NCI-H2107 treated with DMSO at 0.1 percent for 48 hours (cell line): ENCODE data around the gene RPL29.

Experiments
- DNase-seq: peaks from one replicate; lab custom pipeline; 2025; ENCODE audit not compliant: unreplicated experiment; lab: John Stamatoyannopoulos, UW

The RPL29 gene

DNA sequence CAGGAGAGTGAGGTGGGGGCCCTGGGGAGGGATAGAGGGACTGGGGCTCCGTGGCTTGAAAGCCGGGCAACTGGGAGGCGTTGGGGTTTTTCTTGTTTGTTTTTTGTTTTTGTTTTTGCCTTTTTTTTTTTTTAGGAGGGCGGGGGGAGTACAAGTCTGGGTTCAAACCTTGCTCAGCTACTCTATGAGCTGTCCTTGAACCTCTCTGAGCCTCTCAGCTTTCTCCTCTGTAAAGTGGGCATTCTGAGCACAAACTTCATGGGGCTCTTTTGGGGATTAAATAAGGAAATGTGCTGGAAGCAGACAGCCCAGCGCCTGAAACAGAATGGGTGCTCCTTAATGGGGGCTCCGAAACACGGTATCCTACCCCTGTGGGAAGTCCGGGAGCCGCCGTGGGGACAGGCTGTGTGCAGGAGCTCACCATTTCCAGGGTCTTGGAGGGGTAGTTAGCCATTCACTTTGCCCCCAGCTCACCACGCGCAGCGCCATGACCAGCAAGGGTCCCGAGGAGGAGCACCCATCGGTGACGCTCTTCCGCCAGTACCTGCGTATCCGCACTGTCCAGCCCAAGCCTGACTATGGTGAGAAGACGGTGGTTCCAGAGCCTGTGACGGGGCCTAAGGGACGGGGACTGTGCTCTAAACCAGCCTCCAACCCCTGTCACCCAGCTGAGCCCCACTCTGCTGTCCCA, 12.0 kb downstream of the RPL29 start:
- no peak for DNase-seq

DNA sequence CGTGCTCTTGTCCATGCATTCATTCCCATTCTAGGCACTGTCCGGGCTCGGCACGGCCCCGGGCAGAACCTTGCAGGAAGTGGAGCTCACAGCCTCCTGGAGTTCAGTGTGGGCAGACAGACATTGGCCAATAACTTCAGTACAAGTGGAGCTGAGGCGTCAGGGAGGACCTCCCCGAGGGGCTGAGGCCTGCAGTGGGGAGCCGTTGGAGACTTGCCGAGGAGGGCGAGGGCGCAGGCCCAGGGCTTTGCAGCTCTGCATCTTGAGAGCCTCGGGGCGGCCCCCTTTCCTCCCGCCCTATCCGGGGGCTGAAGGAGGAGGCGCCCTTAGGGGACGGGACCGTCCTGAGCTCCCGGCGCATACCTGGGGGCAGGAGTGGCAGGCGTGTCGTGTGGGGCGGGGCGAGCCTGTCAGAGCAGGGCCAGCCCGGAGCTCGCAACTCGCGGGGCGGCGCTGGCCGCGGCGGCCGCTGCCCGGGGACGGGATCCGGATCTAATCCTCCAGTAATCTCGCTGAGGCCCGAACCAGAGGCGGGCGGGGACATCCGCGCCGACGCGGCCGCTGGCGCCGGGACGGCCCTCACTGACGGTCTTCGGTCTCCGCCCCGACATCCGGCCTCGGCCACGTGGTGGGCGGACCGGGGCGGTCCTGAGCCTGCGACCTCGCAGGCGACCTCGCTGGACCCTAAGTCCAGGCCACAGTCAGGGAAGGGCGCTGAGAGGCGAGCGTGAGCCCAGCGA, 12.7 kb downstream of the RPL29 start, which contains the start of gene ACY1:
ACY1 (plus strand) TSS at position 698 of the 740 bp plus-strand sequence. CDS start 530 bp downstream, outside the sequence.
- DNase-seq: no peak

DNA sequence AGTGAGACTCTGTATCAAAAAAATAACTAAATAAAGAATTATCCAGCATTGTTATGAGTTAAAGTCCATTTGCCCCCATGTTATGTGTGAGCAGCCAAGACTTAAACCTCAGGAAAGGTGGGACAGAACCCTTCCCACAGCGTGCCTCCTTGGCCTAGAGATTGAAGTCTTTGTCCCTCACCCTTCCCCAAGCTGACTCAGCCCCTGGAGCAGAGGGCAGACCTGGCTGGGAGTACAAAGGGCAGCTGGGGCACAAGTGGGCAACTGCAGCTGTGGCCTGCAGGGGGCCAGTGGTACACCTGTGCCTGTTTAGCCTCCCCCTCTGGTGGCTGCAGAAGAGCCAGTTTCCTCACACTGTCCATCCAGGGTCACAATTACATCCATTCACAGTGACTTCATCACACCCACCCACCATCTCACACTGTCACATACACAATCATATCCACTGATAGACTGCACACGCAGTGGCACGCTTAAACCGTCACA, 13.3 kb downstream of the RPL29 start:
- no peak for DNase-seq

DNA sequence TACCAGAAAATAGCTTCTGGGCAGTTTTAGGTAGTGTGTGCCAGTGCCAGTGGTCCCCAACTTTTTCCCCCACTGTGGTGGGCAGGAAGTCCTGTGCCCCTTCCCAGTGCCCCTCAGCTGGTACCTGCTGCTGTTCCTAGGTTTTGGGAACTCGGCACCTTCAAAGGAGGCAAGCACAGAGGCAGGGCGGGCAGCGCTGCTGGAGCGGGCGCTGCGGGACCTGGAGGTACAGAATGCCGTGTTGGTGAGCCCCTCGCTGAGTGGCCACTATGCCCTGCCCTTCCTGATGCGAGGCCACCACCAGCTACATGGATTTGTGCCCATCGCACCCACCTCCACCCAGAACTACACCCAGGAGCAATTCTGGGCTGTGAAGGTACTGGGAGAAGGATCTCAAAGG, 15.4 kb downstream of the RPL29 start:
- DNase-seq: no peak

DNA sequence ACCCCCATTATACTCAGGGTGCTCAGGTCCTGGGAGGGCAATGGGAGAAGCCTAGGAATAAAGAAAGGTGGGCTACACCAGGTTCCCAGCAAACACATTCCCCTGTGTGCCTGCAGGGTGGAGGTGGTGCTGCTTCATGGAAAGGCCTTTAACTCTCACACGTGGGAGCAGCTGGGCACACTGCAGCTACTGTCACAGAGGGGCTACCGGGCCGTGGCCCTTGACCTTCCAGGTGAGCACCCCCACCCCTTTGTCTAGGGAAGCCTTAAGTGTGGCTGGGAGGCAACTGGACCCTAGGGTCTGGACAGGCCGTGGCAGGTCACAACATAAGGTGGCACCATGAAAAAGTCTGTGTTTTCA, 17.6 kb downstream of the RPL29 start:
- no peak for DNase-seq

DNA sequence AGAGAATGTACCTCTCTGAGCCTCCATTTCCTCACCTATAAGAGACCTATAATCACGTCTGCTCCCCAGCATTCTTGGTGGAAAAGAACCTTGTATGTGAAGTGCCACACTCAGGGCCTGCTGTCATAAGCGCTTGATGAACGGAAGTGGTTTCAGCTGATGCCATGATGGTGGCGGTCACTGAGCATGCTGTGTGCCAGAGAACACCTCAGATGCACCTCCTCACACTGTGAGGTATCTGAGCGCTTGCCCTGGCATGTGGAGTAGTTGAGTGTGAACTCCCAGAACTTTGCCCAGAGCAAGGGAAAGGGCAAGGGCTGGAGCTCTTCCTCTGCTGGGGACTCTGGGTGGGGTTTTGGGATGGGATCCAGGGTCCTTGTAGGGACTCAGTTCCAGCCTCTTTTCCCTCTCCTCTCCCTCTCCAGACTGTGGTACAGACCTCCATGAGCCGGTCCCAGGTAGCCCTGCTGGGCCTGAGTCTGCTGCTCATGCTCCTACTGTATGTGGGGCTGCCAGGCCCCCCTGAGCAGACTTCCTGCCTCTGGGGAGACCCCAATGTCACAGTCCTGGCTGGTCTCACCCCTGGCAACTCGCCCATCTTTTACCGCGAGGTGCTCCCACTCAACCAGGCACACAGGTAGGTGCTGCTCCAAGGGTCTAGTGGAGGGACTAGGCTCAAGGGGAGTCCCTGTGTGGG, 18.1 kb downstream of the RPL29 start:
- DNase-seq: no peak

DNA sequence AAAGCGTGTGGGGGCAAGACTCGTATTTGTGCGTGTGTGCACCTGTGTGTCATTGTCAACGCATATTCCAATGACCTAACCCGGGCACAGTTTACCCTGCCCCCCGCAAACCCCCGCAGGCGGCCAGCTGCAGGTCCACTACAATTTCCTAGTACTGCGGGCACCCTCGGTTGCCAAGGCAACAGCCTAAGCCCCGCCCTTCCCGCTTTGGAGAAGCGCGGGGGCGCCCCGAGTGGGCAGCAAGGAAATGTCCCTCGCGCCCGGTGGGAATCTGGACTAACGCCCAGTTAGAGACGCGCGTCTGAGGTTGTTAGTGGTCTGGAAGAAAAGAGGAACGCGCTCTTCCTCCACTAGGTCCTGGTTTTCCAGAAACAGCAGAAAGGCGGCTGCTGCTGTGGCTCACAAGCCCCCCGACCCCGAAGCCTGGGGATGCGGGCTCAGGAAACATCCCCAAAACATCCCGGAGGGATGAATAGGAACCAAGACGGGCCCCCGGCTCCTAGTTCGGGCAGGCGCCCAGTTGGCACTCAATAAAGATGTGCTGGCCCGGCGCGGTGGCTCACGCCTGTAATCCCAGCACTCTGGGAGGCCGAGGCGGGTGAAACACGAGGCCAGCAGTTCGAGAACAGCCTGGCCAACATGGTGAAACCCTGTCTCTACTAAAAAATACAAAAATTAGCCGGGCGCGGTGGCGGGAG, 19.7 kb downstream of the RPL29 start:
- DNase-seq: no peak

DNA sequence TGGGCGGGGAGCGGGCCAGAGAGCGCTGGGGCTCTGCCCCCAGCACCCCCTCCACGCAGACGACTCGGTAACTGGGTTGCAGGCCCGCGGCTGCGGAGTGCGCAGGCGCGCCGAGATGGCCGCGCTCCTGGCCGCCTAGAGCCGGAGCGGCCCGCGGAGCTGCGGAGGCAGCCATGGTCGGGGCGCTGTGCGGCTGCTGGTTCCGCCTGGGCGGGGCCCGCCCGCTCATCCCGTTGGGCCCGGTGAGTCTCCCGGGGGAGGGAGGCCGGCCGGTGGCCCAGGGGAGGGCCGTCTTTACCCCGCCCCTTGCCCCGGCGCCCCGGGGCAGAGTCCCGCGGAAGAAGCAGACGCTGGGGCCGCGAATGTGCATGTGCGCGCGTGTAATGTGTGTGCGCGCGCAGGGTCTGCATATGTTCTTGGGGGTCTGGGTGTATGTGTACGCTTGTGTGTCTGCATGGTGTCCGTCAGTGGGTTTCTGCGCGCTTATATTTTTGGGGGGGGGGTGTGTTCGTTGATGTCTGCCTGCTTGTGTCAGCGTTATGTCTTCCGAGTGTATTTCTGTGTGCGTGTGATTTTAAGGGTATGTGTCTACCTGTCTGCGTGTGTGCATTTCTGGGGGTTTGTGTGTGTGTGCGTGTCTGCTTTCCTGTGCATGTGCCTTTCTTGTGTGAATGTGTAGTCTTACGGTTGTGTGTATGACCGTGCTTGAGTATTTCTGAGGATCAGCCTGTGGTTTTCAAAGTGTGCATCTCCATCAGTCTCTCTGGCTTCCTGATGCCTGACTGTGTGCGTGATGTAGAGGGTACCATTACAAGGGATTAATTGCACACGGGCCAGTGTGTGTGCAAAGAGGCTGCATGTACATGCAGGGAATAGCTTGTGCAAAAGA, 20.5 kb downstream of the RPL29 start, which contains the start of gene ABHD14A:
ABHD14A (plus strand) TSS at position 102 of the 889 bp plus-strand sequence; CDS start at position 174, 72 bp downstream.
- no peak for DNase-seq

DNA sequence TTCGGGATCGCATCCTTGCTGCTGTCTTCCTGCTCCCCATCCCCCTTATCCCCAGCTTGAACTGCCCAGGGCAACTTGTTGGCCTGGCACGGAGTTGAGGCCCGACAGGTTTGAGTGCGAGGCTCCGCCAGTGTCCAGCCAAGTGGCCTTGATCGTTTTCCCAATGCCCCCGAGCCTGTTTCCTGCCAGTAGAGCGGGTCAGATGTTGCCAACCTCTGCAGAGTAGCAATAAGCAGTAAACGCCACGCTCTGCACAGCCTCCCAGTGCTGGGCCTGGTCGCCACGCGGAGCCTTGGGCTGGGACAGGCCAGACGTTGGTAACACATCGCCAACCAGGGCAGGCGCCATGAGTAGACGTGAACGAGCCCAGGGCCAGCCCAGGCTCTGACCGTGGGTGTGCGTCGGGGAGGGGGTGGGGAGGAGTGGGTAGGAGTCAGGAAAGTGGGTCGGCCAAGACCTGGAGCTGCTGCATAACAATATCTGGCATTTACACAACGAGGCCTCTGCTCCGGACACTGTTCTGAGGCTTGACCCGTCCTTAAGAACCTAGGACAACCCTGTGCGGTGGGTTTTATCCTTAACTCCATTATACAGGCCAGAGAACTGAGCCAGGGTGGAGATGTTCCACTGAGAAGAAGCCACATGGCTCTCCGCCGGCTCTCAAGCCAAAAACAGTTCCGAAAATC, 21.3 kb downstream of the RPL29 start:
- DNase-seq: no peak

DNA sequence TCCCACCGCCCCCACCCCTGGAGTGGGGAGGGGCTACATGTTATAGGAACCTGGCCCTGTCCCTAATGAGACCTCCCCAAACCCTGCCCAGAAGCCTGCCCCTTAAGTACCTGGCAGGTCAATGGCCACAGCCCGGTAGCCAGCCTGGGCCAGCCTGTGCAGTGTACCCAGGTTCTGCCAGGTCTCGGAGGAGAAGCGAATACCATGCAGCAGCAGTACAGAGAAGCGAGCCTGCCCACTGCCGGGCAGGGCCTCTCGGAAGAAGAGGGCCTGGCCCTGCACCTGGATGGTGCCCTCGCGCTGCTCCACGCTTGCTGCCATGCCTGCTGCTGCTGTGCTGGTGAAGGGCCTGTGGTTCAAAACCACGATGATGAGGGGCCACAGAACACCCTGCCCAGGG, 24.3 kb downstream of the RPL29 start:
- no peak for DNase-seq

DNA sequence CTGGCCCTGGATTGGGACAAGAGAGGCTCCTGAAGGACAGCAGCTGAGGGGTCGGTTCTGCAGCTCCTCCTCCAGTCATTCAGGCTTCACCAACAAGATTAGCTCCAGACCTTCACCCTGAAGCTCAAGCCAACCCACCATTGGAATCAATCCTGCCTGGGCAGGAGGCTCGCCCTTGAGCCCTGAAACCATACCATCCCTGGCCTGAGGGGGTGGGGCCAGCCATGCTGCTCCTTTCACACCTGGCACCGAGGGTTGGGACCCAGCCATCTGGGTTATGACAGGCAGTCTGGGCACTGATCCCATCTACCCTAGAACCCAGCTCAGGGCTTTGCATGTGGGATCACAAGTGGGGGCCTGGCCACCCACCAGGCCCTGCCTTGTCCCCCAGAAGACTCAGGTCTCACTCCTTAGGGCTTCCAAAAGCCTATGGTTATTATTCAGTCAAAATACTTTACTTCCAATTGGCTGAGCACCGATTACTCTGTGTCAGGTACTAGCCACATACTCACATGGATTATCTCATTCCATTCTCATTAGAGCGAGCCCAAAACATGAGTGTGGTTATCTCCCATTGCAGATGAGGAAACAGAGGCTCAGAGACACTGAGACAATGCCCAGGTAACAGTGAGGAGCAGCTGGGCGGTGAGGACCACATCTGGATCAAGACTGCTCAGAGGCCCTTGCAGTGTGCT, 24.9 kb downstream of the RPL29 start:
- no peak for DNase-seq

DNA sequence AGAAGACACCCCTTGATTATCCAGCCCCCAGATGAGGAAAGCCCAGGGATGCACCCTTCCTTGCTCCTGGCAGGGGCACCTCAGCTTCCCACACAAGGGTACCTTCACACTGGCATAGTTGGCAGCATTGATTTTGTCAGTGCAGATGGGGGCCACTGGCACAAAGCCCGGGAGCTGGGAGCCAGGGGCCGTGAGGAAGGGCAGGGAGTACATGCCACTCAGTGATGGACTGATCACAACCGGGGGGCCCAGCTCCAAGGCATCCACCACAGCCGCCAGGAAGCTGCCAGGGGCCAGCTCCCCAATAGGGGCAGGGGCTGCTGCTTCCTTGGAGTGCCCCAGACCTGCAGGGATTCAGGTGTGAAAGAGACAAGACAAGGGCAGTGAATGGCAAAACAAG, 25.9 kb downstream of the RPL29 start:
- DNase-seq: no peak

DNA sequence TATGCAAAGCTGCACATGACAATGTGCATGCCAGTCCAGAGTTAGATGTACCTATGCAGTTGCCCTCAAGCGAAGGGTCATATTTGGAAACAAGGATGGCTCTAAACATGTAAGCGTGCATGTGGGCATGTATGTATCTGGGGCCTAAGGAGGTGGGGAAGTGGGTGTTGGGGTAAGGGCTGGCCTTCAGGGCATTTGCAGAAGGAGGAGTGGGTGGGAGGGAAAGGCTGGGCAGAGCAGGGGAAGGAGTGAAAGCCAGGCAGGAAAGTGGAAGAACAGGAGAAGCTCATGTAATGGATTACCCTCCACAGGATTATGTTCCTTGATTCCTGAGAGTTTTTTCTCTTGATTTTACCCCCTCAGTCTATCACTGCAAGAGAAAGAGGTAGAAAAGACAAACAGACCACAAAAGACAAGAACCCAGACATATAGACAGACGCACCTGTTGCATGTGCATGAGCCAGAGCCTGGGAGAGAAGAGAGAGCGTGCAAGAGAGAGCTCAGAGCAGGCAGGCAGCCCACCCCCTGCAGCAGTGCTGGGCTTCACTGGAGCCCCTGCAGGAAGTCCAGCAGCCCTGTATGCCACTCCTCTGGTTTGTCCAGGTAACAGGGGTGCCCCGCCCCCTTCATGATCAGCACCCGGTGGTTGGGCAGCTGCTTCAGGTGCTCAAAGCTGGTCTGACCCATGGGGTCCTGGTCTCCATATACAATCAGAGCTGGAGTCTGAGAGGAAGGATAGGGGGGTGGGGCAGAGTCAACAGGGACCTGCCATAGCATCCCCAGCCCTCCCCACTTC, 26.6 kb downstream of the RPL29 start:
- no peak for DNase-seq

DNA sequence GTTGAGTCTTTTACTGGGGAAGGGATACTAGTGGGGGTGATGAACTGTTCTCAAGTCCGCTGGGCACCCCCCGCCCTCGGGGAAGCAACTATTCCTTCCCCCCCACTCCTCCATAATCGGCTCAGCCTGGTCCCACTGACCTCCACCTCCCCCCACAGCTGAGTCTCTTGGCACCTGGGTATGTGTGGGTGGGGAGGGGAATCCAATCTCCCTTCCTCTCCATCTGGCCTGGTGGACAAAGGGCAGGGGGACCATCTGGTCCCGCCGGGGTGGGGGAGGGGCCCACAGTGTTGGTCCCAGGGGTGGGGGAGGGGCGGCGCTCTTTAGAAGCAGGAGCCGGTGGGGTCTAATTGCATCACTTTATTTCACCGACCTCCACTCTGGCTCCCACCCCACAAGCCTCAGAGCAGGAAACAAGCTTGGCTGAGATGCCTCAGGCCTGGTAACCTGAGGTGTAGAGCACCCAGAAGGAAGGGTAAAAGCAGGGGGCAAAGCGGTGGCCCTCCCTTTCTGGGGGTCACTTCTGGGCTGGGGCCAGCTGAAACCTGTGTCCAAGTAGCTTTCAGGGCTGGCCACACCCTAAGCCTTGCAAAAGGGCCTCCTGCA, 27.4 kb downstream of the RPL29 start:
- DNase-seq: no peak

DNA sequence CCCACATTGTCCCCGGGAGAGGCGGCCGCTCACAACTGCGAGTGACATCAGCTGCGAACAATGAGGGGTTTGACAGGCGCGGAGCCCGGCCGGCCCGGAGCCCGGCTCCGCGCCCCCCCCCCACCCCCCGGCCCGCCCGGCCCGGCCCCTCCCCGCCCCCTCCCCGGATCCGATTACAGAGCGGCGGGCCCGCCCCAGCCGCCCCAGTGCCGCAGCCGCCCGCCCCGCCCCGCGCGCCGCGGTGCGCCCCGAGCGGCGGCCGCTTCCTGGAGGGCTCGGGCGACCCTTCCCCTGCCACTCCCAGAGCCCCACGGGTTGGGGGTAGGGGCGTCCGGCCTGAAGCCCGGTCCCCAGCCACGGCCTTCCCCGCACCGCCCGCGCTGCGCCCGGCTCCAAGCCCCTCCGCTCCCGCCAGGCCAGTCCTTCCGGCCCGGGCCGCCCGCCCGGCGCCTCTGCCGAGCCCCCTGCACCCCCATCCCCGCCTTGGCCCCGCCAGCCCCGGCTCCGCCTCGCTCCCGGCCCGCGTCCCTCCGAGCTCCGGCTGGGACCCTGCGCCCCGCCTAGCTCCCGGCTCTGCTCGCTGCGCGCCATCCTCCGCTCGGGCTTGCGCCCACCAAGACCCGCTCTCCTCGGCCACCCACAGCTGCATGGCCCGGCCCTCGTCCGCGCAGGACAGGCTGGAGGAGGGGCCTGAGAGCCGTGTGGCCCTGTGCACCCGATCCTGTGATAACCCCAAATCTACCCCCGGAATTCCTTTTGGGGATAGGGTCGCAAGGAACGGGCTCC, 28.1 kb downstream of the RPL29 start, which contains the start of gene PCBP4:
PCBP4 (minus strand) TSS at position 71 of the 786 bp plus-strand sequence. CDS start 6,214 bp downstream, outside the sequence.
- DNase-seq: no peak

DNA sequence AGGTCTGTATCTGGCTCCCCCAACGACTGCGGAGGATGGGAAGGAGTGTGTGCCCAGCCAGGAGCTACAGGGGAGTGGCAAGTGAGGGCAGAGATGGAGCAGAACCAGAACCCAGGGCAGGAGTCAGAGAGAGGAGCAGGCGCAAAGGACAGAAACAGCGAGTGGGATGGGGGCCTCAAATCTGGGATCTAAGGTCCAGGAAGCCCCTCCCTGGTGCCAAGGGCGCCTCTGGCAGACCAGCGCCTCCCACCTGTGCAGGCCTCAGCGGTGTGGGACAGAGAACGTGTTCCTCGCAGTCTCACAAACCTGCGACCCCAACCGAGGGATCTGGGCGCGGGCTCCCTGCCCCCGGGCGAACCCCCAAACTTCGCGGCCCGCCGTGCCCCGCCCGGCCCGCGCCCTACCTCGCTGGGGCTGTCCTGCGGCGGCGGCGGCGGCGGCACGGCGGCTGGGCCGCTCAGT, 28.7 kb downstream of the RPL29 start:
- no peak for DNase-seq

DNA sequence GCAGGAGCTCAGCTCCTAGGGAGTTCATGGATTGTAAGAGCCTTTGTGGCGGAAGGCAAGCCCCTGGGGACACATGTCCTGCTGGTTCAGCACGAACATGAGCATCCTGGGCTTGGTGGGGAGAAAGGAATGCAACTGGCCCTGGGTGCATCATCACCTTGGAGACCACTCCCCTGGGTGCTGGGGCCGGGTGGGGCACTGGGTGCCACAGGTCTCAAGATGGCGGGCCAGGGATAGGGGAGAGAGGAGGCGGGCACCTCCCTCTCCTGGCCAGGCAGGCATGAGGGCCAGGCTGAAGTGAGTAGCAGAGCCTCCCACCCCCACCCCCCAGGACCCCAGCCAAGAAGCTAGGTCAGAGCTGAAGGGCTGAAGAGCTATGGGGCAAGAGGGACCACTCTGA, 29.2 kb downstream of the RPL29 start:
- DNase-seq: no peak
